Vagina (tissue), 2 donors: ENCODE results near the gene ARHGAP44.

Experiments
- CTCF ChIP-seq, 3 experiments: fragments of 450-650 bp in 2 of 3; fragments of 200-600 bp in 1 of 3; sonication (generic) in 1 of 3; IDR thresholded peaks; one replicate each; pipeline ENCODE4 v1.5.1; 2017 to 2019; ENCODE audit warnings: antibody characterized with exemption in 3 of 3, mild to moderate bottlenecking in 2 of 3, moderate library complexity in 2 of 3
- POLR2A ChIP-seq, 2 donors: fragments of 450-650 bp; IDR thresholded peaks; one replicate each; pipeline ENCODE4 v1.6.1; 2017; ENCODE audit warnings: antibody characterized with exemption in 2 of 2, mild to moderate bottlenecking in 2 of 2, moderate library complexity in 2 of 2

GRCh38 chr17:12899604-12900003 is 110.3 kb downstream of the ARHGAP44 start:
- TF ChIP-seq POLR2A (IDR thresholded peaks at IDR 0.05) (no peak), CTCF (IDR thresholded peaks at IDR 0.05) (no peak)
